GOT3 (cell line): ENCODE results near the gene USP17L12.
"Not testable (repeated sequence)": the region's sequence is repeated elsewhere in the genome, so short reads cannot be mapped to it uniquely, and the experiment has no call there.

Experiments
- DNase-seq: peaks from one replicate; lab custom pipeline; 2025; ENCODE audit warnings: mixed read lengths; lab: John Stamatoyannopoulos, UW

The USP17L12 gene, protein sequence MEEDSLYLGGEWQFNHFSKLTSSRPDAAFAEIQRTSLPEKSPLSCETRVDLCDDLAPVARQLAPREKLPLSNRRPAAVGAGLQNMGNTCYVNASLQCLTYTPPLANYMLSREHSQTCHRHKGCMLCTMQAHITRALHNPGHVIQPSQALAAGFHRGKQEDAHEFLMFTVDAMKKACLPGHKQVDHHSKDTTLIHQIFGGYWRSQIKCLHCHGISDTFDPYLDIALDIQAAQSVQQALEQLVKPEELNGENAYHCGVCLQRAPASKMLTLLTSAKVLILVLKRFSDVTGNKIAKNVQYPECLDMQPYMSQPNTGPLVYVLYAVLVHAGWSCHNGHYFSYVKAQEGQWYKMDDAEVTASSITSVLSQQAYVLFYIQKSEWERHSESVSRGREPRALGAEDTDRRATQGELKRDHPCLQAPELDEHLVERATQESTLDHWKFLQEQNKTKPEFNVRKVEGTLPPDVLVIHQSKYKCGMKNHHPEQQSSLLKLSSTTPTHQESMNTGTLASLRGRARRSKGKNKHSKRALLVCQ

DNA sequence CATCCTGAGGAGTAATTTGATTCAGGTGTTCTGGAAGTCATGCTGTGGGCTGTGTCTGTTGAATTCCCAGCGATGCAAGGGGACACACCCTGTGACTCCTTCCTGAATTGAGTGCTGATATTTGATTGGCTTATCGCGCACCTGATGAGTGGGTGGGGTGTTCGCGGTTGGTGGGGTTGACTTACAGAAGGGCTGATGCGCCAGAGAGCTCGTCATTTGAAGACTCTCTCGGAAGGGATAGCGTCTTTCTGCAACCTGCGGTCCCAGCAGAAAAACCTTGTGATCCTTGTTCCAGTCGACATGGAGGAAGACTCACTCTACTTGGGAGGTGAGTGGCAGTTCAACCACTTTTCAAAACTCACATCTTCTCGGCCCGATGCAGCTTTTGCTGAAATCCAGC, at the start of gene USP17L12:
TSS of gene USP17L12 (plus strand) at position 301 of the 400 bp plus-strand sequence. CDS start at position 301, 0 bp downstream.
- not testable (repeated sequence) for DNase-seq

DNA sequence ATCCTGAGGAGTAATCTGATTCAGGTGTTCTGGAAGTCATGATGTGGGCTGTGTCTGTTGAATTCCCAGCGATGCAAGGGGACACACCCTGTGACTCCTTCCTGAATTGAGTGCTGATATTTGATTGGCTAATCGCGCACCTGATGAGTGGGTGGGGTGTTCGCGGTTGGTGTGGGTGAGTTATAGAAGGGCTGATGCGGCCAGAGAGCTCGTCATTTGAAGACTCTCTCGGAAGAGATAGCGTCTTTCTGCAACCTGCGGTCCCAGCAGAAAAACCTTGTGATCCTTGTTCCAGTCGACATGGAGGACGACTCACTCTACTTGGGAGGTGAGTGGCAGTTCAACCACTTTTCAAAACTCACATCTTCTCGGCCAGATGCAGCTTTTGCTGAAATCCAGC, 9.6 kb upstream of the USP17L12 start, which contains the start of gene USP17L10:
TSS of gene USP17L10 (plus strand) at position 301 of the 400 bp plus-strand sequence. CDS start at position 301, 0 bp downstream.
- not testable (repeated sequence) for DNase-seq

DNA sequence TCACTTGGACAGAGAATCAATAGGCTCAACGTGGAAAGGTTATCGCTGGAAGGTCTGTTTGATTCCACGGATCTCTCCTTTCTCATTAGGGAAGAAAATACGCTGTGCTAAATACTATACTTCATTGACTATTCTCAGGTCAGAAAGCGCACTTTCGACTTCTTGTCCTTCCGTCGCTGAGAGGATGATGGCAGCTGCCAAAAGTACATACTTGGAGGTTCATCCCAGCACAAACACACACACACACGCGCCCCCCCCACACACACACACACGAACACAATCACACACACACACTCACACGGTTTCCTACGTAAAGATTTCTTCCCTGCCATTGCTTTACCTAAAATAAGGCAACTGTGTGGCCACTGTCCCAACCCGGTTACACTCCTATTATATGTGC, 5.3 kb upstream of the USP17L12 start:
- DNase-seq = not testable (repeated sequence)

DNA sequence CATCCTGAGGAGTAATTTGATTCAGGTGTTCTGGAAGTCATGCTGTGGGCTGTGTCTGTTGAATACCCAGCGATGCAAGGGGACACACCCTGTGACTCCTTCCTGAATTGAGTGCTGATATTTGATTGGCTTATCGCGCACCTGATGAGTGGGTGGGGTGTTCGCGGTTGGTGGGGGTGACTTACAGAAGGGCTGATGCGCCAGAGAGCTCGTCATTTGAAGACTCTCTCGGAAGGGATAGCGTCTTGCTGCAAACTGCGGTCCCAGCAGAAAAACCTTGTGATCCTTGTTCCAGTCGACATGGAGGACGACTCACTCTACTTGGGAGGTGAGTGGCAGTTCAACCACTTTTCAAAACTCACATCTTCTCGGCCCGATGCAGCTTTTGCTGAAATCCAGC, 4.8 kb upstream of the USP17L12 start, which contains the start of gene USP17L11:
TSS of gene USP17L11 (plus strand) at position 301 of the 400 bp plus-strand sequence. CDS start at position 301, 0 bp downstream.
- not testable (repeated sequence) for DNase-seq

DNA sequence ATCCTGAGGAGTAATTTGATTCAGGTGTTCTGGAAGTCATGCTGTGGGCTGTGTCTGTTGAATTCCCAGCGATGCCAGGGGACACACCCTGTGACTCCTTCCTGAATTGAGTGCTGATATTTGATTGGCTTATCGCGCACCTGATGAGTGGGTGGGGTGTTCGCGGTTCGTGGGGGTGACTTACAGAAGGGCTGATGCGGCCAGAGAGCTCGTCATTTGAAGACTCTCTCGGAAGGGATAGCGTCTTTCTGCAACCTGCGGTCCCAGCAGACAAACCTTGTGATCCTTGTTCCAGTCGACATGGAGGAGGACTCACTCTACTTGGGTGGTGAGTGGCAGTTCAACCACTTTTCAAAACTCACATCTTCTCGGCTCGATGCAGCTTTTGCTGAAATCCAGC, 4.6 kb downstream of the USP17L12 start, which contains the start of gene USP17L13:
TSS of gene USP17L13 (plus strand) at position 301 of the 400 bp plus-strand sequence. CDS start at position 301, 0 bp downstream.
- not testable (repeated sequence) for DNase-seq

GRCh38 chr4:9230249-9230648, 10.3 kb downstream of the USP17L12 start:
- not testable (repeated sequence) for DNase-seq

DNA sequence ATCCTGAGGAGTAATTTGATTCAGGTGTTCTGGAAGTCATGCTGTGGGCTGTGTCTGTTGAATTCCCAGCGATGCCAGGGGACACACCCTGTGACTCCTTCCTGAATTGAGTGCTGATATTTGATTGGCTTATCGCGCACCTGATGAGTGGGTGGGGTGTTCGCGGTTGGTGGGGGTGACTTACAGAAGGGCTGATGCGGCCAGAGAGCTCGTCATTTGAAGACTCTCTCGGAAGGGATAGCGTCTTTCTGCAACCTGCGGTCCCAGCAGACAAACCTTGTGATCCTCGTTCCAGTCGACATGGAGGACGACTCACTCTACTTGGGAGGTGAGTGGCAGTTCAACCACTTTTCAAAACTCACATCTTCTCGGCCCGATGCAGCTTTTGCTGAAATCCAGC, 14.1 kb downstream of the USP17L12 start, which contains the start of gene USP17L15:
TSS of gene USP17L15 (plus strand) at position 301 of the 400 bp plus-strand sequence. CDS start at position 301, 0 bp downstream.
- DNase-seq = not testable (repeated sequence)

GRCh38 chr4:9238461-9238860, 18.5 kb downstream of the USP17L12 start:
- DNase-seq = not testable (repeated sequence)

DNA sequence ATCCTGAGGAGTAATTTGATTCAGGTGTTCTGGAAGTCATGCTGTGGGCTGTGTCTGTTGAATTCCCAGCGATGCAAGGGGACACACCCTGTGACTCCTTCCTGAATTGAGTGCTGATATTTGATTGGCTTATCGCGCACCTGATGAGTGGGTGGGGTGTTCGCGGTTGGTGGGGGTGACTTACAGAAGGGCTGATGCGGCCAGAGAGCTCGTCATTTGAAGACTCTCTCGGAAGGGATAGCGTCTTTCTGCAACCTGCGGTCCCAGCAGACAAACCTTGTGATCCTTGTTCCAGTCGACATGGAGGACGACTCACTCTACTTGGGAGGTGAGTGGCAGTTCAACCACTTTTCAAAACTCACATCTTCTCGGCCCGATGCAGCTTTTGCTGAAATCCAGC, 23.6 kb downstream of the USP17L12 start, which contains the start of gene USP17L17:
TSS of gene USP17L17 (plus strand) at position 301 of the 400 bp plus-strand sequence. CDS start at position 301, 0 bp downstream.
- DNase-seq = not testable (repeated sequence)

GRCh38 chr4:9247953-9248680, 28.2 kb downstream of the USP17L12 start, which contains the start of gene USP17L18:
Gene USP17L18, plus strand, starts transcription at chr4:9248630. Its CDS starts 0 bp downstream, at chr4:9248630.
- not testable (repeated sequence) for DNase-seq

DNA sequence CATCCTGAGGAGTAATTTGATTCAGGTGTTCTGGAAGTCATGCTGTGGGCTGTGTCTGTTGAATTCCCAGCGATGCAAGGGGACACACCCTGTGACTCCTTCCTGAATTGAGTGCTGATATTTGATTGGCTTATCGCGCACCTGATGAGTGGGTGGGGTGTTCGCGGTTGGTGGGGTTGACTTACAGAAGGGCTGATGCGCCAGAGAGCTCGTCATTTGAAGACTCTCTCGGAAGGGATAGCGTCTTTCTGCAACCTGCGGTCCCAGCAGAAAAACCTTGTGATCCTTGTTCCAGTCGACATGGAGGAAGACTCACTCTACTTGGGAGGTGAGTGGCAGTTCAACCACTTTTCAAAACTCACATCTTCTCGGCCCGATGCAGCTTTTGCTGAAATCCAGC, 33.1 kb downstream of the USP17L12 start, which contains the start of gene USP17L19:
TSS of gene USP17L19 (plus strand) at position 301 of the 400 bp plus-strand sequence. CDS start at position 301, 0 bp downstream.
- not testable (repeated sequence) for DNase-seq

DNA sequence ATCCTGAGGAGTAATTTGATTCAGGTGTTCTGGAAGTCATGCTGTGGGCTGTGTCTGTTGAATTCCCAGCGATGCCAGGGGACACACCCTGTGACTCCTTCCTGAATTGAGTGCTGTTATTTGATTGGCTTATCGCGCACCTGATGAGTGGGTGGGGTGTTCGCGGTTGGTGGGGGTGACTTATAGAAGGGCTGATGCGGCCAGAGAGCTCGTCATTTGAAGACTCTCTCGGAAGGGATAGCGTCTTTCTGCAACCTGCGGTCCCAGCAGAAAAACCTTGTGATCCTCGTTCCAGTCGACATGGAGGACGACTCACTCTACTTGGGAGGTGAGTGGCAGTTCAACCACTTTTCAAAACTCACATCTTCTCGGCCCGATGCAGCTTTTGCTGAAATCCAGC, 37.9 kb downstream of the USP17L12 start, which contains the start of gene USP17L20:
TSS of gene USP17L20 (plus strand) at position 301 of the 400 bp plus-strand sequence. CDS start at position 301, 0 bp downstream.
- DNase-seq = not testable (repeated sequence)

DNA sequence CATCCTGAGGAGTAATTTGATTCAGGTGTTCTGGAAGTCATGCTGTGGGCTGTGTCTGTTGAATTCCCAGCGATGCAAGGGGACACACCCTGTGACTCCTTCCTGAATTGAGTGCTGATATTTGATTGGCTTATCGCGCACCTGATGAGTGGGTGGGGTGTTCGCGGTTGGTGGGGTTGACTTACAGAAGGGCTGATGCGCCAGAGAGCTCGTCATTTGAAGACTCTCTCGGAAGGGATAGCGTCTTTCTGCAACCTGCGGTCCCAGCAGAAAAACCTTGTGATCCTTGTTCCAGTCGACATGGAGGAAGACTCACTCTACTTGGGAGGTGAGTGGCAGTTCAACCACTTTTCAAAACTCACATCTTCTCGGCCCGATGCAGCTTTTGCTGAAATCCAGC, 42.6 kb downstream of the USP17L12 start, which contains the start of gene USP17L21:
TSS of gene USP17L21 (plus strand) at position 301 of the 400 bp plus-strand sequence. CDS start at position 301, 0 bp downstream.
- DNase-seq = not testable (repeated sequence)

DNA sequence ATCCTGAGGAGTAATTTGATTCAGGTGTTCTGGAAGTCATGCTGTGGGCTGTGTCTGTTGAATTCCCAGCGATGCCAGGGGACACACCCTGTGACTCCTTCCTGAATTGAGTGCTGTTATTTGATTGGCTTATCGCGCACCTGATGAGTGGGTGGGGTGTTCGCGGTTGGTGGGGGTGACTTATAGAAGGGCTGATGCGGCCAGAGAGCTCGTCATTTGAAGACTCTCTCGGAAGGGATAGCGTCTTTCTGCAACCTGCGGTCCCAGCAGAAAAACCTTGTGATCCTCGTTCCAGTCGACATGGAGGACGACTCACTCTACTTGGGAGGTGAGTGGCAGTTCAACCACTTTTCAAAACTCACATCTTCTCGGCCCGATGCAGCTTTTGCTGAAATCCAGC, 47.4 kb downstream of the USP17L12 start, which contains the start of gene USP17L22:
TSS of gene USP17L22 (plus strand) at position 301 of the 400 bp plus-strand sequence. CDS start at position 301, 0 bp downstream.
- not testable (repeated sequence) for DNase-seq
